HCT116 (cell line): ENCODE measurements around the gene LEFTY2.

Source experiments
- CEBPB ChIP-seq: IDR thresholded peaks from 2 replicates; pipeline ENCODE4 v1.6.1; 2012; ENCODE audit warnings: low read depth
- TF ChIP-seq, protein P1 (sequence below), 3 experiments: fragments of 200-600 bp in 1 of 3; sonication (generic) in 1 of 3; IDR thresholded peaks in 2 of 3; conservative IDR thresholded peaks in 1 of 3; 2 replicates each; pipeline ENCODE4 v1.5.1; 2012 to 2017; ENCODE audit warnings: low read depth in 2 of 3, low read length in 2 of 3, antibody characterized with exemption in 1 of 3, borderline replicate concordance in 1 of 3, control low read depth in 1 of 3, mild to moderate bottlenecking in 1 of 3, mixed read lengths in 1 of 3, mixed run types in 1 of 3, moderate library complexity in 1 of 3; ENCODE audit not compliant: insufficient read depth in 1 of 3

DNA sequence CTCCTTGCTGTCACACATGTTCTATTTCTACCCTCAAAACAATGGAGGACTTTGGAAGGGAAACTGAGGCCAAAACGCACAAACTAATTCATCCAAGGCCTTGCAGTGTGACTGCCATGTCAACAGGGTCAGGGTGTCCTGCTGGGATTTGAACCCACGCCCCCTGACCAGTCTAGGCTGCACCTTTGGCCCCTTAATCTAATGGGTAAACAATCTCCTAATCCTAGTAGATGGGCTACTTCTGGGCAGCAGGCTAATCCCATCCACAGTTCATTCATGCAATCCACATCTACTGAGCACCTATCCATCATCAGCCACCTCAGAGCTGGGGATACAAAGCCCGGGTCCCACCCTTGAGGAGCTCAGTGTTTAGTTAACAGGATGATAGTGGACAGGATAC is 17.0 kb upstream of the LEFTY2 start:
- no peak for TF ChIP-seq CEBPB
- TF ChIP-seq, protein P1, sequence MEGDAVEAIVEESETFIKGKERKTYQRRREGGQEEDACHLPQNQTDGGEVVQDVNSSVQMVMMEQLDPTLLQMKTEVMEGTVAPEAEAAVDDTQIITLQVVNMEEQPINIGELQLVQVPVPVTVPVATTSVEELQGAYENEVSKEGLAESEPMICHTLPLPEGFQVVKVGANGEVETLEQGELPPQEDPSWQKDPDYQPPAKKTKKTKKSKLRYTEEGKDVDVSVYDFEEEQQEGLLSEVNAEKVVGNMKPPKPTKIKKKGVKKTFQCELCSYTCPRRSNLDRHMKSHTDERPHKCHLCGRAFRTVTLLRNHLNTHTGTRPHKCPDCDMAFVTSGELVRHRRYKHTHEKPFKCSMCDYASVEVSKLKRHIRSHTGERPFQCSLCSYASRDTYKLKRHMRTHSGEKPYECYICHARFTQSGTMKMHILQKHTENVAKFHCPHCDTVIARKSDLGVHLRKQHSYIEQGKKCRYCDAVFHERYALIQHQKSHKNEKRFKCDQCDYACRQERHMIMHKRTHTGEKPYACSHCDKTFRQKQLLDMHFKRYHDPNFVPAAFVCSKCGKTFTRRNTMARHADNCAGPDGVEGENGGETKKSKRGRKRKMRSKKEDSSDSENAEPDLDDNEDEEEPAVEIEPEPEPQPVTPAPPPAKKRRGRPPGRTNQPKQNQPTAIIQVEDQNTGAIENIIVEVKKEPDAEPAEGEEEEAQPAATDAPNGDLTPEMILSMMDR (IDR thresholded peaks at IDR 0.05 in 2 of 3, conservative IDR thresholded peaks at IDR 0.05 in 1 of 3; ENCODE audit: borderline replicate concordance in 1 of 3, insufficient read depth in 1 of 3, low read depth in 2 of 3, low read length in 2 of 3) = no peak
